PC-3 (cell line): Measurements from ENCODE around the gene PAX2. TPM values are rescaled to one million over a fixed set of nuclear protein-coding genes. Genes with fewer than 3 reads are reported as not detected.
A peak's percentile ranks its signal among the peaks of the same experiment; 100 is the strongest.

Source experiments
- ATAC-seq: fragments of 200-7000 bp; cut with Tn5 transposase; 2 replicates; pipeline ENCODE4 v1.9.1; 2020; ENCODE audit warnings: mild to moderate bottlenecking, moderate library complexity
- BruUV-seq: library from RNA; stranded (reverse); fragments of 400-500 nt; replicated peaks from 2 replicates; lab custom pipeline; 2021; lab: Mats Ljungman, UMichigan
- CTCF ChIA-PET: fragments of 300-600 bp; sonication (Branson Sonifier 250); formaldehyde crosslinking; loops from one replicate; lab custom pipeline; 2022; ENCODE audit warnings: antibody characterized with exemption; lab: Charles Lee
- POLR2A ChIA-PET: fragments of 300-600 bp; sonication (Branson Sonifier 250); formaldehyde crosslinking; loops from one replicate; lab custom pipeline; 2022; ENCODE audit warnings: antibody characterized with exemption; ENCODE audit not compliant: unreplicated experiment; lab: Charles Lee
- DNase-seq: peaks from one replicate; pipeline ENCODE4 v3.0.0-alpha.2; 2015
- H2AFZ ChIP-seq: fragments of 300-600 bp; sonication (generic); 2 replicates; pipeline ENCODE4 v1.6.0; 2016; ENCODE audit warnings: antibody characterized with exemption, low read length
- H3F3A ChIP-seq: fragments of 300-600 bp; sonication (generic); one replicate; pipeline ENCODE4 v1.6.0; 2017; ENCODE audit warnings: antibody characterized with exemption, low read length, control low read depth, mild to moderate bottlenecking; ENCODE audit not compliant: unreplicated experiment
- H3K27ac ChIP-seq: fragments of 300-600 bp; sonication (generic); 2 replicates; pipeline ENCODE4 v1.5.1; 2016; ENCODE audit warnings: mild to moderate bottlenecking, low read length
- H3K27me3 ChIP-seq: fragments of 300-600 bp; sonication (generic); 2 replicates; pipeline ENCODE4 v1.6.1; 2016; ENCODE audit warnings: low read length, mixed read lengths
- H3K36me3 ChIP-seq: fragments of 300-600 bp; sonication (generic); 2 replicates; pipeline ENCODE4 v1.6.1; 2016; ENCODE audit warnings: low read depth, mixed run types, low read length, mixed read lengths
- H3K4me1 ChIP-seq: fragments of 300-600 bp; sonication (generic); 2 replicates; pipeline ENCODE4 v1.5.1; 2016; ENCODE audit warnings: low read length; ENCODE audit not compliant: insufficient read depth
- H3K4me2 ChIP-seq: fragments of 300-600 bp; sonication (generic); 2 replicates; pipeline ENCODE4 v1.6.0; 2016; ENCODE audit warnings: low read length
- H3K4me3 ChIP-seq: fragments of 300-600 bp; sonication (generic); 2 replicates; pipeline ENCODE4 v1.5.1; 2016; ENCODE audit warnings: mild to moderate bottlenecking, low read length, mixed read lengths
- H3K79me2 ChIP-seq: fragments of 300-600 bp; sonication (generic); 2 replicates; pipeline ENCODE4 v1.6.1; 2017; ENCODE audit warnings: low read length, mixed read lengths
- H3K9ac ChIP-seq: fragments of 300-600 bp; sonication (generic); 2 replicates; pipeline ENCODE4 v1.6.0; 2016; ENCODE audit warnings: mild to moderate bottlenecking, low read length
- H3K9me2 ChIP-seq: fragments of 300-600 bp; sonication (generic); replicated peaks from 2 replicates; pipeline ENCODE4 v1.6.1; 2016; ENCODE audit warnings: mixed run types, low read length, mixed read lengths
- H3K9me3 ChIP-seq: fragments of 300-600 bp; sonication (generic); 2 replicates; pipeline ENCODE4 v1.6.1; 2016; ENCODE audit warnings: low read length, mixed read lengths
- H4K20me1 ChIP-seq: fragments of 300-600 bp; sonication (generic); 2 replicates; pipeline ENCODE4 v1.6.1; 2016; ENCODE audit warnings: low read length, mixed read lengths
- EZH2 ChIP-seq: fragments of 300-600 bp; sonication (generic); IDR thresholded peaks from one replicate; pipeline ENCODE4 v1.6.1; 2017; ENCODE audit warnings: antibody characterized with exemption, mild to moderate bottlenecking, low read length; ENCODE audit not compliant: unreplicated experiment
- EZH2phosphoT487 ChIP-seq: fragments of 300-600 bp; sonication (generic); IDR thresholded peaks from 2 replicates; pipeline ENCODE4 v1.6.1; 2018; ENCODE audit warnings: mild to moderate bottlenecking, antibody characterized with exemption, low read length, borderline replicate concordance
- intact Hi-C: fragments of 100-400 bp; cut with micrococcal nuclease; formaldehyde crosslinking; loops from 2 replicates; pipeline ENCODE4 v1.9.0; 2023
- total RNA-seq: library from RNA; depleted of rRNA; stranded (reverse); fragments of >200 nt; gene quantifications from 2 replicates; pipeline ENCODE4 v1.2.3, GENCODE V29; 2014
- TF ChIP-seq, protein P1 (sequence below): fragments of 300-600 bp; sonication (generic); conservative IDR thresholded peaks from 2 replicates; pipeline ENCODE4 v1.5.1; 2017; ENCODE audit warnings: antibody characterized with exemption, low read depth, mild to moderate bottlenecking, low read length

PAX2 gene
- total RNA-seq, 1 experiment from 2014 or later: not detected

GRCh38 chr10:100723770-100724530, 21.4 kb upstream of the PAX2 start:
- no peaks in the 10 kb centered on the region for H3K9me2 ChIP-seq
- DNase-seq: no peak
- H3K27me3 ChIP-seq: peaks cover 23% of the 10 kb centered on the region
- no peaks in the 10 kb centered on the region for H3K36me3 ChIP-seq
- TF ChIP-seq EZH2 (peak; percentile 81), EZH2phosphoT487 (no peak)
- TF ChIP-seq, protein P1, sequence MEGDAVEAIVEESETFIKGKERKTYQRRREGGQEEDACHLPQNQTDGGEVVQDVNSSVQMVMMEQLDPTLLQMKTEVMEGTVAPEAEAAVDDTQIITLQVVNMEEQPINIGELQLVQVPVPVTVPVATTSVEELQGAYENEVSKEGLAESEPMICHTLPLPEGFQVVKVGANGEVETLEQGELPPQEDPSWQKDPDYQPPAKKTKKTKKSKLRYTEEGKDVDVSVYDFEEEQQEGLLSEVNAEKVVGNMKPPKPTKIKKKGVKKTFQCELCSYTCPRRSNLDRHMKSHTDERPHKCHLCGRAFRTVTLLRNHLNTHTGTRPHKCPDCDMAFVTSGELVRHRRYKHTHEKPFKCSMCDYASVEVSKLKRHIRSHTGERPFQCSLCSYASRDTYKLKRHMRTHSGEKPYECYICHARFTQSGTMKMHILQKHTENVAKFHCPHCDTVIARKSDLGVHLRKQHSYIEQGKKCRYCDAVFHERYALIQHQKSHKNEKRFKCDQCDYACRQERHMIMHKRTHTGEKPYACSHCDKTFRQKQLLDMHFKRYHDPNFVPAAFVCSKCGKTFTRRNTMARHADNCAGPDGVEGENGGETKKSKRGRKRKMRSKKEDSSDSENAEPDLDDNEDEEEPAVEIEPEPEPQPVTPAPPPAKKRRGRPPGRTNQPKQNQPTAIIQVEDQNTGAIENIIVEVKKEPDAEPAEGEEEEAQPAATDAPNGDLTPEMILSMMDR: no peak
- no peaks in the 10 kb centered on the region for H3K4me1 ChIP-seq
- no peak overlapping the region for H3K27ac ChIP-seq
- H3K9me3 ChIP-seq: no peaks in the 10 kb centered on the region
- intact Hi-C loops: no loop called here
- ATAC-seq: no peak
- CTCF ChIA-PET: no interaction called here
- H3K4me3 ChIP-seq: no peak overlapping the region
- no peaks in the 10 kb centered on the region for H3F3A ChIP-seq
- no peak overlapping the region for H3K9ac ChIP-seq
- POLR2A ChIA-PET: no interaction called here
- no peaks in the 10 kb centered on the region for H4K20me1 ChIP-seq
- no TSS peak for BruUV-seq
- H3K4me2 ChIP-seq: no peak overlapping the region
- no peak overlapping the region for H2AFZ ChIP-seq
- H3K79me2 ChIP-seq: no peaks in the 10 kb centered on the region

DNA sequence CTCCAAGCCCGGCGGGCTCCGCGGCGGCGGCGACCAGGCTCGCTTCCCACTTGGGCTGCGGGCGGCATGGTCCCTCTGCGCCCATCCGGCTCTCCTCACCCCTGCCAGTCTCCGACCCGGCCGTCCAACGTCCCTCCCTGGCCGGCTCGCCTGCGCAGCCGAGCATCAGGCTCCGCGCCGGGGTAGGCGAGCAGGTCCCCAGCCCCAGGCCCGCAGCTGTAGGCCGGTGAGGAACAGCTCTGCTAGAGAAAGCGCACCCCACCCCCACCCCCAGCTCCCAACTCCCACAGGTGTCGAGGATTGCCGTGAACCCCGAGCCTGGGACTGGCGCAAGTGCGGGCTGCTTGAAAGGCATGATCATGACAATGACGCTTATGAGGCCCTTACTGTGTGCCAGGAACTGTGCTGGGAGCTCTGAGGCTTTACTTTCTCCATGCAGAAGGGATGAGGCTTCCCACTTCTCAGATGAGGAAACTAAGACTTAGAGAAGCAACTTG, 20.8 kb upstream of the PAX2 start:
- H3K9me2 ChIP-seq: no peaks in the 10 kb centered on the region
- no peaks in the 10 kb centered on the region for H3K9me3 ChIP-seq
- no peak for TF ChIP-seq EZH2
- TF ChIP-seq, protein P1: no peak
- TF ChIP-seq EZH2phosphoT487: no peak
- CTCF ChIA-PET: no interaction called here
- H2AFZ ChIP-seq: no peak overlapping the region
- H3K27ac ChIP-seq: no peak overlapping the region
- POLR2A ChIA-PET: no interaction called here
- H3K36me3 ChIP-seq: no peaks in the 10 kb centered on the region
- H4K20me1 ChIP-seq: no peaks in the 10 kb centered on the region
- BruUV-seq: no TSS peak
- ATAC-seq (no peak), DNase-seq (no peak)
- no peak overlapping the region for H3K4me3 ChIP-seq
- H3F3A ChIP-seq: no peaks in the 10 kb centered on the region
- no peak overlapping the region for H3K4me2 ChIP-seq
- intact Hi-C loops: no loop called here
- H3K27me3 ChIP-seq: peaks cover 23% of the 10 kb centered on the region
- no peaks in the 10 kb centered on the region for H3K4me1 ChIP-seq
- H3K9ac ChIP-seq: no peak overlapping the region
- no peaks in the 10 kb centered on the region for H3K79me2 ChIP-seq

GRCh38 chr10:100725071-100725471, 20.3 kb upstream of the PAX2 start:
- intact Hi-C loops: no loop called here
- CTCF ChIA-PET: no interaction called here

More at GRCh38 chr10:100725071-100725471, 20.3 kb upstream of the PAX2 start:
- Histone ChIP-seq H3K9ac (no peak overlapping the region), H3K4me3 (no peak overlapping the region), H2AFZ (no peak overlapping the region), H3K4me2 (no peak overlapping the region), H3K4me1 (no peaks in the 10 kb centered on the region), H3K9me3 (no peaks in the 10 kb centered on the region), H3K27me3 (peaks cover 26% of the 10 kb centered on the region), H3K36me3 (no peaks in the 10 kb centered on the region), H3K79me2 (no peaks in the 10 kb centered on the region), H4K20me1 (no peaks in the 10 kb centered on the region), H3K9me2 (no peaks in the 10 kb centered on the region), H3K27ac (no peak overlapping the region), H3F3A (no peaks in the 10 kb centered on the region)
- no peak for DNase-seq
- ATAC-seq: no peak
- TF ChIP-seq, protein P1: no peak
- TF ChIP-seq EZH2phosphoT487: no peak
- no peak for TF ChIP-seq EZH2
- POLR2A ChIA-PET: no interaction called here
- BruUV-seq: no TSS peak
